ENCODE results near the gene CEACAM20.

CEACAM20 gene

GRCh38 chr19:44529536-44529935 is at the start of gene CEACAM20:
Gene CEACAM20 (minus strand): TSS chr19:44529675. CDS start chr19:44529509, 166 bp downstream.
- no peak for DNase-seq (ENCODE audit: low spot score)
- no peak within 1 kb of the TSS for H3K27ac ChIP-seq
- no peak for TF ChIP-seq CTCF (conservative IDR thresholded peaks at IDR 0.05; ENCODE audit: low read depth)
- ChIA-PET POLR2A (ENCODE audit: low non-redundant PET) (no interaction called here), CTCF (interaction anchor here (0.6 to 1.1 kb wide), 4 partner anchors 16 to 294 kb away, joined by 3 to 6 read pairs (median 5); no protein-coding TSS in a partner anchor)

GRCh38 chr19:44577566-44577874 is 48.0 kb upstream of the CEACAM20 start:
- CTCF ChIA-PET = interaction anchor here (0.5 to 2.7 kb wide), 9 partner anchors 10 to 206 kb away, joined by 3 to 9 read pairs (median 3); no protein-coding TSS in a partner anchor
- H3K27ac ChIP-seq = no peak overlapping the region
- no peak for DNase-seq (ENCODE audit: low spot score)
- POLR2A ChIA-PET (ENCODE audit: low non-redundant PET) = no interaction called here
- TF ChIP-seq CTCF (conservative IDR thresholded peaks at IDR 0.05; ENCODE audit: low read depth) = no peak

GRCh38 chr19:44576843-44577565 is 47.5 kb upstream of the CEACAM20 start:
- peak; percentile 63 for DNase-seq (ENCODE audit: low spot score)
- POLR2A ChIA-PET (ENCODE audit: low non-redundant PET) = interaction anchor here (0.6 to 0.7 kb wide), 2 partner anchors 35 to 67 kb away, joined by 3 read pairs; partner anchors contain the start of gene PVR
- peak; percentile 79 for TF ChIP-seq CTCF (conservative IDR thresholded peaks at IDR 0.05; ENCODE audit: low read depth)
- no peak overlapping the region for H3K27ac ChIP-seq
- CTCF ChIA-PET = interaction anchor here (0.5 to 2.7 kb wide), 14 partner anchors 11 to 1192 kb away, joined by 3 to 9 read pairs (median 3); no protein-coding TSS in a partner anchor

GRCh38 chr19:44575116-44575700 is 45.7 kb upstream of the CEACAM20 start:
- DNase-seq (ENCODE audit: low spot score) = no peak
- ChIA-PET CTCF (interaction anchor here (1.0 kb wide), 1 partner anchor 82 kb away, joined by 4 read pairs; no protein-coding TSS in a partner anchor), POLR2A (ENCODE audit: low non-redundant PET) (no interaction called here)
- TF ChIP-seq CTCF (conservative IDR thresholded peaks at IDR 0.05; ENCODE audit: low read depth) = no peak
- no peak overlapping the region for H3K27ac ChIP-seq

- TF ChIP-seq CTCF (conservative IDR thresholded peaks at IDR 0.05; ENCODE audit: low read depth) = no peak
- DNase-seq (ENCODE audit: low spot score) = no peak
- ChIA-PET POLR2A (ENCODE audit: low non-redundant PET) (no interaction called here), CTCF (interaction anchor here (1.0 kb wide), 1 partner anchor 82 kb away, joined by 4 read pairs; no protein-coding TSS in a partner anchor)
- no peak overlapping the region for H3K27ac ChIP-seq
These were observed 44.9 kb upstream of the CEACAM20 start for GRCh38 chr19:44574186-44574950.

- ChIA-PET CTCF (no interaction called here), POLR2A (ENCODE audit: low non-redundant PET) (no interaction called here)
- no peak overlapping the region for H3K27ac ChIP-seq
- no peak for DNase-seq (ENCODE audit: low spot score)
- no peak for TF ChIP-seq CTCF (conservative IDR thresholded peaks at IDR 0.05; ENCODE audit: low read depth)
These were observed 44.2 kb upstream of the CEACAM20 start for GRCh38 chr19:44573627-44574026.
